Fibroblast of skin of abdomen (primary cell): ENCODE measurements around the gene SPATA31D3. TPM values are rescaled to one million over a fixed set of nuclear protein-coding genes. Genes with fewer than 3 reads are reported as not detected.
"Not testable (repeated sequence)": the region's sequence is repeated elsewhere in the genome, so short reads cannot be mapped to it uniquely, and the experiment has no call there.

Experiments
- DNase-seq: peaks from one replicate; pipeline ENCODE4 v3.0.0-alpha.2; 2013
- polyA plus RNA-seq, 2 experiments: library from polyadenylated mRNA; unstranded; fragments of 120-200 nt; gene quantifications; one replicate each; pipeline ENCODE4 v1.2.1, GENCODE V29; 2013; ENCODE audit not compliant: insufficient read length in 2 of 2

SPATA31D3 gene
- not detected for polyA plus RNA-seq (2013, experiment 1 of 2; ENCODE audit: insufficient read length)
- not detected for polyA plus RNA-seq (2013, experiment 2 of 2; ENCODE audit: insufficient read length)

GRCh38 chr9:81943393-81943792 is at the start of gene SPATA31D3:
Gene SPATA31D3 (plus strand): TSS chr9:81943500. CDS start chr9:81943586, 86 bp downstream.
- not testable (repeated sequence) for DNase-seq

DNA sequence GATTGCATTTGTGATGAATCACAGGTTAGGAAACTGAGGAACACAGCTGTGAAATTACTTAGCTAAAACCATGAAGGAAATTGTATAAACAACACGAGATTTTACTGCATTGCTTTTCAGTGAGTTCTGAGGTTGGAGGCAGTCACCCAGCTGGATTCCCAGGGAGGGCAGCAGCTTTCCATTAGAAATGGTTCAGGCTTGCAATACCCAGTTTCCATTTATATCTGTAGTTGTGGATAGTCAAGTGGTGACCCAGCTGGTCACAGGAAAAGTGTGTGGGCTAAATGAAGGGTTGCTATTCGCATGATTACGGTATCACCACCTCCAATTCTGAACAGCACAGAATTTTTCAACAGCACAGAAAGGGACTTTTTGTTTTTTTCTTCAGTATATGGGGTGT is 49.4 kb upstream of the SPATA31D3 start:
- no peak for DNase-seq

DNA sequence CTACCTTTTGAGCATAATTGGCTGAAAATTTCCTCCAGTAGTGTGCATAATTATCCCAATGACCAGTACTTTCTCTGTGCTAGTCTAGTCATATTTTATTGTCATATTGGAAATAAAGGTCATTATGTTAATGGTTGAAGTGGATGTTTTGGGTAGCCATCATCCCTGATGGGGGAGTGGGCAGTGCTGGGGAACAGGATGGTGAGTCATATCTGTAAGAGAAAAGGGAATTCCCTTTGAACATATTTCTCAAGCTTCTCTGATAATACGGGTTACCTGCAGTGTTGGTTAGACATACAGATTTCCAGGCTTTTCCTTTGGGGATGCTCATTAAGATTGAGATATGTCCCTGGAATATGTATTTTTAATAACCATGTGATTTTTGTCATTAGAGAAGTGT is 48.4 kb upstream of the SPATA31D3 start:
- DNase-seq = no peak

DNA sequence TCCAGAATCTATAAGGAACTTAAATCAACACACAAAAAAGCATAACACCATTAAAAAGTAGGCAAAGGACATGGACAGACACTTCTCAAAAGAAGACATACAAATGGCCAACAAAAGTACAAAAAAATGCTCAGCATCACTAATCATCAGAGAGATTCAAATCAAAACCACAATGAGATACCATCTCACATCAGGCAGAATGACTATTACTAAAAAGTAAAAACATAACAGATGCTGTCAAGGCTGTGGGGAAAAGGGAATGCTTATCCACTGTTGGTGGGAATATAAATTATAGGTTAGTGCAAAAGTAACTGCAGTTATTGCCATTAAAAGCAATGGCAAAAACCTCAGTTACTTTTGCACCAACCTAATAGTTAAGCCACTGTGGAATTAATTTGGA is 47.2 kb upstream of the SPATA31D3 start:
- DNase-seq = peak; percentile 52

DNA sequence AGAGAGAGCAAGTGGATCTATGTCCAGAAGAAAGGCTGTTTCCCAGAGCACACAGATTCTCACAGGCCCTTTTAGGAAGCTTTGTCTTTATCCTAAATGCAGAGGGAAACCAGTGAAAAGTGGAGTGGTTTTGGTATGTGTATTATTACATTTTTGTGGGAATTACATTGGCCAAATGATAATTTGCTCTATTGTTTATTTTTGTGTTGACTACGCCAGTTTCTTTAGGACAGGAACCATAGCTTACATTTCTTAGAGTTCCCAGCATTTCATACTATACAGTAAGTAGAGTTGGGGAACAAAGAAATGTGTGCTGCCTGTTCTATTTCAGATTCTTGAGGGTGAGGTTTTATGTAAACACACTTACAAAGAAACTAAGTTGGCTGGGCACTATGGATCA is 44.4 kb upstream of the SPATA31D3 start:
- DNase-seq = no peak

DNA sequence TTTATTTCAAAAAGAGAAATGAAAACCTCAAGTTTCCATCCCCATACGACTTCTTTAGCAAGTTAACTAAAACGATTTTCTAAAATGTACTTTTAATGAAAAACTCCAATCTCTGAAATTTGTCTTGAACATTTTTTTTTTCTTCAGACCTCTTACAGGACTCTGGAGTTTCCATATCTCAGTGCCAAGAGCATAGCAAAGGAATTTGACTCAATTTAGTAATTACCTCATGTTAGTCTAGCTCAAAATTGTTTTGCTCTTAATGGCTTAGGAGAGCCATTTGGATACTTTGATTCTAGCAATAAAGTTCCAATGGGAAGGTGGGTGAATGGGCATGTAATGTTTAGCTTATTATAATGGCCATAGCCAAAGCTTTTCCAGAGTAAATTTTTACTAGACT is 41.1 kb upstream of the SPATA31D3 start:
- peak; percentile 29 for DNase-seq

DNA sequence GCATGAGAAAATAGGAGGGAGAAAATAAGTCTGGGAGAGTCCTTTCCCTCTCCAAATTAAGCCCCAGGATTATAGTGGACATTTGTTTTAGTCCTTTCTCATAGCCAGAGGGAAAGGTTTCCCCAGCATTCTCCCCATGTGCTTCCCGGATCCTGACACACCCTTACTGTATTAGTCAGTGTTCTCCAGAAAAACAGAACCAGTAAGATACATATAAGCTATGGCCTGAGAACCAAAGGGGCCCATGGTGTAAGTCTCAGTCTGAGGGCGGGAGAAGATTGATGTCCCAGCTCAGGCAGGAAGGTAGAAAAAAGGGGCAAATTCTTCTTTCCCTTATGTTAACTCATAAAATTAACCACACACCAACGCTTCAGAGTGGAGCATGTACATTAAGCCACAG is 40.7 kb upstream of the SPATA31D3 start:
- DNase-seq = peak; percentile 55

DNA sequence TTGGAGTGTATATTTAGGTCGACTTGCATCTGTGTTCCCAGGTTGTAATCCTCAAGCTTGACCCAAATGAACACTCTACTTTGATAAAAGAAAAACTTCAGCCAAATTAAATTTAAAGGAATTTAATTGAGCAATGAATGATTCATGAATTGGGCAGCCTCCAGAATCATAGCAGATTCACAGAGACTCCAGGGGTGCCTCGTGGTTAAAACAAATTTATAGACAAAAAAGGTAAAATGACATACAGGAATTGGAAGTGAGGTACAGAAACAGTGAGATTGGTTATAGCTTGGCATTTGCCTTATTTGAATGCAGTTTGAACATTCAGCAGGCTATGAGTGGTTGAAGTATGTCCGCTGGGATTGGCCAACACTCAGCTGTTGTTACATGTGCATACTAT is 36.6 kb upstream of the SPATA31D3 start:
- peak; percentile 81 for DNase-seq

GRCh38 chr9:81912135-81912534 is 31.2 kb upstream of the SPATA31D3 start:
- no peak for DNase-seq

- no peak for DNase-seq
Observed at GRCh38 chr9:81915801-81916505, 27.3 kb upstream of the SPATA31D3 start.

DNA sequence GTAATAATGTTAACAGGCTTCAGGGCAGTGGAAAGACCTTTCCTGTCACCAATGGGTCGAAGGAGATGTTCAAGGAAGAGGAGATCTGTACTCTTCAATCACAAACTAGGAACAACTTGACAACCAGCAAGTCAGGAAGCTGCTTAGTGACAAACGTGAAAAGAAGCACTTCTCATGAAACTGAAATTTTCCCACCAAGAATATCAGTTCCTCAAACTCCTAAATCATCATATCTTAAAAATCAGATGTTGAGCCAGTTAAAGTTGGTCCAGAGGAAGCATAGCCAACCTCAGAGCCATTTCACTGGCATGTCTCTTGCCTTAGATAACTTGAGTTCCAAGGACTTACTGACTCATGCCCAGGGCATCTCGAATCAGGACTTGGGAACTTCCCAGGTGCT is 24.8 kb upstream of the SPATA31D3 start:
- DNase-seq = not testable (repeated sequence)

GRCh38 chr9:81928305-81928704 is 15.0 kb upstream of the SPATA31D3 start, which contains the start of gene SPATA31D4:
Gene SPATA31D4 (plus strand): TSS chr9:81928428. CDS start chr9:81928514, 86 bp downstream.
- DNase-seq = not testable (repeated sequence)

DNA sequence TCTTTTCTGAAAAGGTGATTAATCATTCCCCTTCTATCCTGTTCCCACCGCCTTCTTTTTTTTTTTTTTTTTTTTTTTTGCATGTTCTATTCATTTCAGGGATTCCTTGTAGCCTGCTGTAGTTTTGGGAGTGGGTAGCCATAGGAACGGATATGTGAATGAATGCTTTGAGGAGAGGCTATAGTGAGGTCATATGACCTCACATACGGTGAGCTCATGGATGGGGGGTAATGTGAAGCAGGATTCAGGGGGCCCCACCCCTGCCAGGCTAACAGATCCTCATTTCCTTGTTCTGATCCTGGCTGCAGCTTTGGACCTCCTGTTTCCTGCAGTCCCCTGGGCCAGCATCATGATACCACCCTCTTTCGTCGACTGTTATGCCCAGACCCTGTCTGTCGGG is 13.2 kb upstream of the SPATA31D3 start:
- not testable (repeated sequence) for DNase-seq

- not testable (repeated sequence) for DNase-seq
Observed at GRCh38 chr9:81933547-81933946, 9.8 kb upstream of the SPATA31D3 start.

DNA sequence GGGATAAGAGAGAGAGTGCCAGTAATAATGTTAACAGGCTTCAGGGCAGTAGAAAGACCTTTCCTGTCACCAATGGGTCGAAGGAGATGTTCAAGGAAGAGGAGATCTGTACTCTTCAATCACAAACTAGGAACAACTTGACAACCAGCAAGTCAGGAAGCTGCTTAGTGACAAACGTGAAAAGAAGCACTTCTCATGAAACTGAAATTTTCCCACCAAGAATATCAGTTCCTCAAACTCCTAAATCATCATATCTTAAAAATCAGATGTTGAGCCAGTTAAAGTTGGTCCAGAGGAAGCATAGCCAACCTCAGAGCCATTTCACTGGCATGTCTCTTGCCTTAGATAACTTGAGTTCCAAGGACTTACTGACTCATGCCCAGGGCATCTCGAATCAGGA is 5.3 kb downstream of the SPATA31D3 start:
- DNase-seq = not testable (repeated sequence)

DNA sequence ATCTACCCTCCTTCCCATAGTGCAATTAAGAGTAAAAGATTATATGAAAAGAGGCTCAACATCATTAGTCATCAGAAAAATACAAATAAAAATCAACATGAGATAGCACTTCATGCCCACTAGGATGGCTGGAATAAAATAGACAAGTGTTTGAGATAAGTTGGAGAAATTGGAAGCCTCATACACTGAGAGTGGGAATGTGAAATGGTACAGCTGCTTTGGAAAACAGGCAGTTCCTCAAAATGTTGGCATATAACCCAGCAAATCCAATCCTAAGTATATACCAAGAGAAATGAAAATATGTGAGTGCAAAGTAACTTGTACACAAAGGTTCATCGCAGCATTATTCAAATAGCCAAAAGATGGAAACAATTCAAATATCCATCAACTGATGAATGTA is 9.8 kb downstream of the SPATA31D3 start:
- no peak for DNase-seq

GRCh38 chr9:81955625-81956024 is 12.3 kb downstream of the SPATA31D3 start:
- no peak for DNase-seq

GRCh38 chr9:81964218-81965171 is 21.2 kb downstream of the SPATA31D3 start:
- DNase-seq = peak; percentile 26

DNA sequence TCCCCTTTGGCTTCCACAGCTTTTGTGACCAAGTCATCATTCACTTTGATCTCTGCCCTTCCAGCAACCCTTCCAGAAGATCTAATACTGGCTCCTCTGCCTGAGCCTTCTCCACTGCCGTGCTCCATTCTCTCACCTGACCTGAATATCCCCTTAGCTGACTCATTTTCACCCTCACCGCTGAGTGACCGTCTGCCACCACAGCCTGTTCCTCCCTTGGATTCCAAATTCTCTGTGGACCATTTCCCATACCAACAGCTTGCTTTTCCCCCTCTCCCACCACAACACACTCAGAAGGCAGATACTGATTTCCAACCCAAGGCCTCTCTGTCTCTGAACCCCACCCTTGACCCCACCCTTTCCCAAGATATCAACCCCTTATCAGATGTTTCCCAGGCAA is 24.7 kb downstream of the SPATA31D3 start:
- DNase-seq = no peak

DNA sequence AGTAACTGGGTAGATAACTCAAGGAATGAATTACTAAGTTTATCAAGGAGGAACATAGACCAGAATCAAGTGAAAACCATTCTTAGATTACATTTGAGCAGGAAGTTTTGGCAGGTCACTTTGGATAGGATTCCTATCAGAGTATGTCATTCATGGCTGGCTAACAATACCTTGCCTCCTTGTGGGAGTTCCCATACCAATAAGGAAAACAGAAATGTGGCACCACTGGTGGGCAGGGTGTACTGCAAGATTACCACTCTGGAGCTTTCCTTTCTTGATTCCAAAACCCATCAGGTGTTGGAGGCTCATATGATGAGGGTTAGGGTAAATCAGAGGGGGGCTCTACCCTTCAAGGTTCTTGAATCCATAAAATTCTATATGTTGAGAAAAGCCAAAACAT is 26.7 kb downstream of the SPATA31D3 start:
- DNase-seq = no peak

- DNase-seq = no peak
Observed at GRCh38 chr9:81971727-81972126, 28.4 kb downstream of the SPATA31D3 start.

- no peak for DNase-seq
Observed at GRCh38 chr9:81974764-81975163, 31.5 kb downstream of the SPATA31D3 start.

- no peak for DNase-seq
Observed at GRCh38 chr9:81976351-81976750, 33.1 kb downstream of the SPATA31D3 start.
